GM23248 (cell line): ENCODE results near the gene PLEKHG3. TPM values are rescaled to one million over a fixed set of nuclear protein-coding genes. Genes with fewer than 3 reads are reported as not detected.

Experiments
- DNase-seq: peaks from one replicate; pipeline ENCODE4 v3.0.0-alpha.2; 2015
- H2AFZ ChIP-seq: fragments of 200-600 bp; sonication (generic); 2 replicates; pipeline ENCODE4 v1.6.1; 2016; ENCODE audit warnings: antibody characterized with exemption
- H3F3A ChIP-seq: fragments of 200-600 bp; sonication (generic); 2 replicates; pipeline ENCODE4 v1.6.1; 2016; ENCODE audit warnings: mild to moderate bottlenecking, antibody characterized with exemption, mixed run types; ENCODE audit not compliant: insufficient read depth
- H3K27ac ChIP-seq: fragments of 200-600 bp; sonication (generic); 2 replicates; pipeline ENCODE4 v1.5.1; 2016; ENCODE audit warnings: mild to moderate bottlenecking
- H3K27me3 ChIP-seq: fragments of 200-600 bp; sonication (generic); replicated peaks from 2 replicates; pipeline ENCODE4 v1.6.1; 2016; ENCODE audit warnings: mild to moderate bottlenecking; ENCODE audit not compliant: insufficient read depth
- H3K36me3 ChIP-seq: fragments of 200-600 bp; sonication (generic); 2 replicates; pipeline ENCODE4 v1.6.1; 2016; ENCODE audit warnings: low read depth, mild to moderate bottlenecking
- H3K4me1 ChIP-seq: fragments of 200-600 bp; sonication (generic); 2 replicates; pipeline ENCODE4 v1.6.1; 2016; ENCODE audit warnings: mild to moderate bottlenecking; ENCODE audit not compliant: insufficient read depth
- H3K4me2 ChIP-seq: fragments of 200-600 bp; sonication (generic); one replicate; pipeline ENCODE4 v1.6.1; 2016; ENCODE audit warnings: mild to moderate bottlenecking; ENCODE audit not compliant: unreplicated experiment
- H3K4me3 ChIP-seq: fragments of 200-600 bp; sonication (generic); 2 replicates; pipeline ENCODE4 v1.5.1; 2016; ENCODE audit warnings: mild to moderate bottlenecking
- H3K79me2 ChIP-seq: fragments of 200-600 bp; sonication (generic); 2 replicates; pipeline ENCODE4 v1.6.1; 2016; ENCODE audit warnings: mild to moderate bottlenecking; ENCODE audit not compliant: insufficient read depth
- H3K9ac ChIP-seq: fragments of 200-600 bp; sonication (generic); 2 replicates; pipeline ENCODE4 v1.6.1; 2016; ENCODE audit warnings: mild to moderate bottlenecking
- H3K9me2 ChIP-seq: fragments of 200-600 bp; sonication (generic); 2 replicates; pipeline ENCODE4 v1.6.1; 2016; ENCODE audit warnings: mixed run types, mild to moderate bottlenecking, moderate library complexity; ENCODE audit not compliant: insufficient read depth
- H3K9me3 ChIP-seq: fragments of 200-600 bp; sonication (generic); one replicate; pipeline ENCODE4 v1.6.1; 2017; ENCODE audit warnings: low read depth
- H4K20me1 ChIP-seq: fragments of 200-600 bp; sonication (generic); 2 replicates; pipeline ENCODE4 v1.6.0; 2016; ENCODE audit not compliant: insufficient read depth
- EZH2 ChIP-seq: fragments of 200-600 bp; sonication (generic); IDR thresholded peaks from 2 replicates; pipeline ENCODE4 v1.6.1; 2018; ENCODE audit warnings: antibody characterized with exemption, mild to moderate bottlenecking; ENCODE audit not compliant: insufficient read depth, poor library complexity, severe bottlenecking
- EZH2phosphoT487 ChIP-seq: fragments of 200-600 bp; sonication (generic); IDR thresholded peaks from 2 replicates; pipeline ENCODE4 v1.6.1; 2018; ENCODE audit warnings: antibody characterized with exemption, moderate library complexity, mild to moderate bottlenecking, low read depth; ENCODE audit not compliant: insufficient read depth
- WGBS, 2 experiments: methylation state at CpG; one replicate each; pipeline ENCODE4 v1.1.6; 2015 to 2017; ENCODE audit warnings: low lambda C conversion rate in 2 of 2, low coverage in 1 of 2; ENCODE audit errors: missing lambda C conversion rate in 2 of 2; 5-methylcytosine and 5-hydroxymethylcytosine counted together
- in situ Hi-C: fragments of 300-500 bp; cut with MboI; formaldehyde crosslinking; loops from 2 replicates; pipeline ENCODE4 v1.15.0; 2020
- polyA plus RNA-seq: library from polyadenylated mRNA; unstranded; fragments of >200 nt; fragmentation: Nextera tagmentation; extraction: Ambion mirVana; gene quantifications from 2 replicates; pipeline ENCODE4 v1.2.1, GENCODE V29; 2016
- total RNA-seq: library from RNA; depleted of rRNA; stranded (reverse); fragments of >200 nt; shearing (Covaris generic); gene quantifications from 2 replicates; pipeline ENCODE4 v1.2.3, GENCODE V29; 2014

Gene PLEKHG3
- total and polyA plus RNA-seq, 2 experiments from 2014 or later, result 2.1 to 6.9 TPM

- in situ Hi-C loops, result no loop called here
- Histone ChIP-seq H3K27ac (no peak overlapping the region), H3K36me3 (no peaks in the 10 kb centered on the region), H3K4me2 (no peak overlapping the region), H3F3A (no peaks in the 10 kb centered on the region), H3K27me3 (no peaks in the 10 kb centered on the region), H3K79me2 (no peaks in the 10 kb centered on the region), H3K9me2 (no peaks in the 10 kb centered on the region), H2AFZ (no peak overlapping the region), H3K4me1 (no peaks in the 10 kb centered on the region), H4K20me1 (no peaks in the 10 kb centered on the region), H3K4me3 (no peak overlapping the region), H3K9me3 (no peaks in the 10 kb centered on the region), H3K9ac (no peak overlapping the region)
- no peak for DNase-seq
- TF ChIP-seq EZH2 (no peak), EZH2phosphoT487 (no peak)
- WGBS, 2 experiments, result 80 to 96% methylated on average over 6 to 7 of the region's 7 CpGs
Observed at GRCh38 chr14:64779472-64779871, 75.2 kb downstream of the PLEKHG3 start.

DNA sequence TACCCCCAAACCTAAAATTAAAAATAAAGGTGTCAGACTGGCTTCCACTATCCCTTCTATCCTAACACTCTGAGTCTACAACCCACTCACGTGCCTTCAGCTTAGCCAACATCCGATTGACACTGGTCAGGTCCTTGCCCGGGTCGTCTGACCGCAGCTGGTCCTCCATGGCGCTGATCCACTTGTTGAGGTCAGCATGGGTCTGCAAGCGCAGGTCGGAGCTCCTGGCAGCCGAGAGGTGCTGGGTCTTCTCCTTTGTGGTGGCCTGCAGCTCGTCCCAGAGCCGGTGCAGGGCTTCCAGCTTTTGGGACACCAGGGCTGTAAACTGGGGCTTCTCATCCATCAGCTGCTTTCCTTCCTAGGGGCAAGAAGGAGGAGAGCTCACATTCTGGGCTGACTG, 78.0 kb downstream of the PLEKHG3 start:
- H3K27me3 ChIP-seq, result no peaks in the 10 kb centered on the region
- no peaks in the 10 kb centered on the region for H3K79me2 ChIP-seq
- H3K27ac ChIP-seq, result no peak overlapping the region
- H3K4me2 ChIP-seq, result no peak overlapping the region
- no peak overlapping the region for H3K9ac ChIP-seq
- no peaks in the 10 kb centered on the region for H3K4me1 ChIP-seq
- H4K20me1 ChIP-seq, result no peaks in the 10 kb centered on the region
- in situ Hi-C loops, result no loop called here
- H3K36me3 ChIP-seq, result no peaks in the 10 kb centered on the region
- H2AFZ ChIP-seq, result no peak overlapping the region
- H3K9me2 ChIP-seq, result no peaks in the 10 kb centered on the region
- no peak for TF ChIP-seq EZH2
- no peak for TF ChIP-seq EZH2phosphoT487
- 66 to 73% methylated on average over 11 of the region's 11 CpGs for WGBS, 2 experiments
- no peak for DNase-seq
- no peaks in the 10 kb centered on the region for H3F3A ChIP-seq
- H3K4me3 ChIP-seq, result no peak overlapping the region
- no peaks in the 10 kb centered on the region for H3K9me3 ChIP-seq

GRCh38 chr14:64784006-64784405, 79.8 kb downstream of the PLEKHG3 start:
- TF ChIP-seq EZH2, result no peak
- TF ChIP-seq EZH2phosphoT487, result no peak
- Histone ChIP-seq H4K20me1 (no peaks in the 10 kb centered on the region), H2AFZ (no peak overlapping the region), H3K4me1 (peaks cover 3% of the 10 kb centered on the region; the same call in 1 of the 2 replicates), H3K9me2 (no peaks in the 10 kb centered on the region), H3K27ac (no peak overlapping the region), H3K9ac (no peak overlapping the region), H3K27me3 (no peaks in the 10 kb centered on the region), H3K4me3 (no peak overlapping the region), H3F3A (no peaks in the 10 kb centered on the region), H3K79me2 (no peaks in the 10 kb centered on the region), H3K4me2 (no peak overlapping the region), H3K9me3 (no peaks in the 10 kb centered on the region), H3K36me3 (no peaks in the 10 kb centered on the region)
- DNase-seq, result no peak
- in situ Hi-C loops, result no loop called here
- WGBS, 2 experiments, result 85 to 86% methylated on average over 9 of the region's 9 CpGs

DNA sequence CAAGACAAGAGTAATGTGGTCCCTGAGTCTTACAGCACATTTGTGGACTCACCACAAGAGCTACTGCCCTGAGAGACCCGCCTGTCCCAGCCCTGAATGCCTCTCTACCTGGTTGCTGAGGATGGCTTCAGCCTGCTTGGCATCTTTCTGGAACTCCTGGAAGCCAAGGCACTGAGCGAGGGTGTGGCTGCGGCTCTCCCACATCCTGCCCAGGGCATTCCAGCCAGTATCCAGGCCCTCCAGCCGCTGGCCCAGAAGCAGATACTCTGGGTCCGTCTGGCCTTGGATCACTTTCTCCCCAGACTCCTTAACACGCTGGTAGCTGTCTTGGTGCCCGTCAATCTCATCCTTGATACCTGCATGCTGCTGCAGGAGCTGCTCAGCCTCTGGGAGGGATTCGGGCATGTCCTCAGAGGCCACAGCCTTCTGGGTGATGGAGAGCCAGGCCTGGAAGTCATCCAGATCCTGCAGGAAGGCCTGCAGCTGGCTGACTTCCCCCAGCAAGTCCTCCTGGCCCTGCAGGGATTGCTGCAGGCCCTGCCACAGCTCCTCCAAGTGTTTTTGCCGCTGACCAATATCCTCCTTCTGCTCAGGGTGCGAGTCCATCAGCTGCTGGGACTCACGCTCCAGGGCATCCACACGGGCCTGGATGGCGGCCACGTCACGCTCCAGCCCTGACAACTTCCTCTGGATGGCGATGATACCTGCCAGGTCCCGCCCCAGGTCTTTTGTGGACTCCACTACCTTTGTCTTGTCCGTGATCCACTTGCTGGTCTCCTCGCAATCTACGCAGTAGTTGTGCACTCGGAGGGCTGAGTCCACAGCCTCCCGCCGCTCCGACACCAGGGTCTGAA, 82.3 kb downstream of the PLEKHG3 start:
- no peak for TF ChIP-seq EZH2phosphoT487
- no peak for TF ChIP-seq EZH2
- H3F3A ChIP-seq, result no peaks in the 10 kb centered on the region
- no peak overlapping the region for H3K4me2 ChIP-seq
- no peaks in the 10 kb centered on the region for H3K27me3 ChIP-seq
- no peak overlapping the region for H2AFZ ChIP-seq
- H3K4me1 ChIP-seq, result peaks cover 3% of the 10 kb centered on the region; the same call in 1 of the 2 replicates
- H3K36me3 ChIP-seq, result no peaks in the 10 kb centered on the region
- H3K79me2 ChIP-seq, result no peaks in the 10 kb centered on the region
- H3K9ac ChIP-seq, result no peak overlapping the region
- no peak overlapping the region for H3K4me3 ChIP-seq
- H4K20me1 ChIP-seq, result no peaks in the 10 kb centered on the region
- DNase-seq, result peak; percentile 16
- WGBS, 2 experiments, result 90% methylated on average over 24 of the region's 24 CpGs
- no peaks in the 10 kb centered on the region for H3K9me2 ChIP-seq
- in situ Hi-C loops, result no loop called here
- no peaks in the 10 kb centered on the region for H3K9me3 ChIP-seq
- H3K27ac ChIP-seq, result no peak overlapping the region
